Omental fat pad (tissue), 4 donors: ENCODE measurements around the gene SLCO3A1. TPM values are rescaled to one million over a fixed set of nuclear protein-coding genes. Genes with fewer than 3 reads are reported as not detected.

Experiments used
- ATAC-seq: fragments of 150-250 bp; one replicate; pipeline ENCODE4 v1.9.1; 2016; ENCODE audit warnings: mild to moderate bottlenecking, moderate library complexity; ENCODE audit not compliant: low FRiP score
- DNase-seq: peaks from one replicate; pipeline ENCODE4 v3.0.0-alpha.2; 2019; ENCODE audit warnings: low spot score
- CTCF ChIP-seq, 3 donors: fragments of 450-650 bp; IDR thresholded peaks; one replicate each; pipeline ENCODE4 v1.5.1; 2016 to 2017; ENCODE audit warnings: antibody characterized with exemption in 3 of 3, mild to moderate bottlenecking in 3 of 3, moderate library complexity in 2 of 3
- total RNA-seq, 4 donors: library from RNA; depleted of rRNA; stranded (reverse); fragments of >200 nt; gene quantifications; one replicate each; pipeline ENCODE4 v1.1.0, GENCODE V29; 2016

SLCO3A1 gene
- total RNA-seq, 4 donors from 2014 or later: 12.3 to 21.8 (median 14.8) TPM

DNA sequence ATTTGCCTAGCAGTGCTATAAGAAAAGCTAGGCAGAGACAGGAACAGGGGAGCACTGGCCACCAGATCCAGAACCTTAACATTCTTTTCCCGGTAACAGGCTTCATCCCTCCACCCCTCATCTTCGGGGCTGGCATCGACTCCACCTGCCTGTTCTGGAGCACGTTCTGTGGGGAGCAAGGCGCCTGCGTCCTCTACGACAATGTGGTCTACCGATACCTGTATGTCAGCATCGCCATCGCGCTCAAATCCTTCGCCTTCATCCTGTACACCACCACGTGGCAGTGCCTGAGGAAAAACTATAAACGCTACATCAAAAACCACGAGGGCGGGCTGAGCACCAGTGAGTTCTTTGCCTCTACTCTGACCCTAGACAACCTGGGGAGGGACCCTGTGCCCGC is 309.1 kb downstream of the SLCO3A1 start:
- no peak for TF ChIP-seq CTCF (IDR thresholded peaks at IDR 0.05)

DNA sequence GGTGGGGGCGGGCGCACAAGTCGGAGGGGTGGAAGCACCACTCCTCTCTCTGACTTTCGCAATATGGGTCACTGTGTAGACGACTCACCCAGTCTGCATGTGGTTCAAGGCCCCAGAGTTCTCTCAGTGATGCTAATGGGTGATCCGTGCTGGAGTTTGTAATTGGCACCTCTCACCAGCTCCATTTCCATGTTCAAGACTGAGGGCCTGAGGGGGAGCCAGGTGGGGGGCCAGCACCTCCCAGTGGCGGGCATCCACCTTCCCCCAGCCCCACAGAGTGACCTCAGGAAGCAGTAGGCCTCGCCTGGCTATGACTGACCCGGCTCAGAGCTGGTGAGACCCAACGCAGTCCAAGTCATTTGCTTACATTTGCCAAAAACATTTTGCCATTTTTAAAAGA is 310.1 kb downstream of the SLCO3A1 start:
- DNase-seq: no peak
- no peak for TF ChIP-seq CTCF (IDR thresholded peaks at IDR 0.05)
- no peak for ATAC-seq

More for the DNA sequence above, 309.1 kb downstream of the SLCO3A1 start:
- ATAC-seq: no peak
- DNase-seq: no peak

- TF ChIP-seq CTCF (IDR thresholded peaks at IDR 0.05): no peak
- DNase-seq: no peak
- ATAC-seq: no peak
These were observed 311.0 kb downstream of the SLCO3A1 start for GRCh38 chr15:92164327-92165000.

DNA sequence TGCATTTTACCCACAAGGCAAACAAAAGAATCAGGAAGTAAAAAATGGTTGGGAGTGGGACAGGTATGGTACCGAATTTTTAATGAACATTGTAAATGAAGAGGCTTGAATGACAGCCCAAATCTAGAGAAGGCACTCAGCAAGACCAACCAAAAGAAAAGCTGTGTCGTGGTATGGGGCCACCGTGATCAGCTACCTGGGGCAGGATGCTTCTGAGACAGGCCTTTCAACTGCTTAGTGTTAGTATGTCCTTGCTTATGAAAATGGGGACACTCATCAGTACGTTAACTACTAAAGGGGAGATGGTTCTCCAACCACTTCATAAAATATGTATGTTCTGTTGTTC is 311.5 kb downstream of the SLCO3A1 start:
- no peak for TF ChIP-seq CTCF (IDR thresholded peaks at IDR 0.05)
- ATAC-seq (no peak), DNase-seq (no peak)

DNA sequence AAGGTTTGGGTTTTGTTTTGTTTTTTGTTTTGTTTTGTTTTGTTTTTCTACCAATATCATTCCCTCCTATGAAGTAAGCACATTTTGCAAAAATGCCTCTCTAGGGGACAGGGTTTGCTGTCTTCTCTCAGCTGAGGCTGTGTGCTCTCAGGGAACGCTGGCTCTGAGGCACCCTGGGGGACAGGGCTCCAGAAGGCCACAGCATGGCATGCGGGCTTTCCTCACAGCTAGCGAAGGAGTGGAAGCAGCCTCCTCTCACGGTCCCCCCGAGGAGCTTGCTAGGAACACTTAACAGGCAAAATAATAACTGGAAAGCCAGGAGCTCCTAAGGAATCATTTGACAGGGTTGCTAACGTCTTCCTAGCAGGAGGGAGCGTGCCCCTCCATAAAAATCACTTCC is 312.5 kb downstream of the SLCO3A1 start:
- ATAC-seq: no peak
- TF ChIP-seq CTCF (IDR thresholded peaks at IDR 0.05): no peak
- no peak for DNase-seq

- DNase-seq (no peak), ATAC-seq (no peak)
These were observed 313.4 kb downstream of the SLCO3A1 start for GRCh38 chr15:92166751-92167405.

More at GRCh38 chr15:92166751-92167405, 313.4 kb downstream of the SLCO3A1 start:
- no peak for TF ChIP-seq CTCF (IDR thresholded peaks at IDR 0.05)
